ENCODE measurements around the gene RGS2. TPM values are rescaled to one million over a fixed set of nuclear protein-coding genes. Genes with fewer than 3 reads are reported as not detected.

The RGS2 gene
- total RNA-seq, 1 experiment from 2014 or later, result 0.50 TPM

DNA sequence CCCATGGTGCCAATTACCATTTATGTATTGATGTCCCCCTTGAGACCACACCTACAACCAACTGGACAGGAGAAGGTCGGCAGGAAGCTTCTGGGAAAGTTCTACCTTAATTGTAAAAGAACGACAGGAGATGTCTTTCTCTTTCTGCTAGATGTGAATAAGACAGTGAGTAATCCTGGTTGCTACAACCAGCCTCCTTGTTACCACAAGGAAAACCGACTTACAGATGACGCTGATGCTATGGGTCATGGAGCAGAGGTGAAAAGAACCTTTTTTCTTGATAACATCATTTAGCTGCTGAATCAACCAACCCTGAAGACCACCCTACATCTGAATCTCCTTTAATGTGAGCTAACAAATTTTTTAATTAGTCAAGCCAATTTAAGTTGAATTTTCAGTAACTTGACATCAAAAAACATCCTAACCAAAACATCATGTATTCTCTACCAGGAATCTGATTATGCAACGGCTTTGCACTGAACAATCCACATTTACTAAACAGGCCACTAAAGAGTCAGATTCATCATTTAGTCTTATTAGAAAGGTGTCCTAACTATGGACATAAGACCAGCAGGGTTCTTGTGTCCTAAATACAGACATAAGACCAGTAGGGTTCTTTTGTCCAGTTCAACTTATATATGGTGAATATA is 23.0 kb downstream of the RGS2 start:
- H3K27me3 ChIP-seq (ENCODE audit: insufficient read depth, low read depth), result no peaks in the 10 kb centered on the region
- no peak overlapping the region for H3K27ac ChIP-seq
- CTCF ChIA-PET, result no interaction called here
- intact Hi-C loops (cut with micrococcal nuclease; ENCODE audit: unreplicated experiment), result no loop called here
- no peak for DNase-seq
- no peaks in the 10 kb centered on the region for H3K9me2 ChIP-seq (ENCODE audit: insufficient read depth)
- POLR2A ChIA-PET (ENCODE audit: unreplicated experiment), result no interaction called here
- no peaks in the 10 kb centered on the region for H3F3A ChIP-seq (ENCODE audit: insufficient read depth, low read depth)
- H3K9me3 ChIP-seq (ENCODE audit: insufficient read depth, low read depth), result no peaks in the 10 kb centered on the region; the same call in 1 of the 2 replicates
- TF ChIP-seq EZH2 (IDR thresholded peaks at IDR 0.05; ENCODE audit: low read depth), result no peak
- TF ChIP-seq CTCF (conservative IDR thresholded peaks at IDR 0.05), result no peak
- H2AFZ ChIP-seq, result no peak overlapping the region
- no peaks in the 10 kb centered on the region for H3K79me2 ChIP-seq (ENCODE audit: low read depth)
- BruUV-seq (replicated peaks), result no TSS peak
- H3K36me3 ChIP-seq (ENCODE audit: low read depth), result no peaks in the 10 kb centered on the region
- H3K4me2 ChIP-seq, result no peak overlapping the region
- no peaks in the 10 kb centered on the region for H4K20me1 ChIP-seq (ENCODE audit: insufficient read depth)
- H3K4me1 ChIP-seq (replicated peaks; ENCODE audit: insufficient read depth), result no peaks in the 10 kb centered on the region; the same call in 1 of the 2 replicates
- H3K4me3 ChIP-seq, result no peak overlapping the region

GRCh38 chr1:192832492-192832891 is 23.7 kb downstream of the RGS2 start:
- no peak overlapping the region for H3K4me2 ChIP-seq
- no peak overlapping the region for H3K4me3 ChIP-seq
- H3K9me3 ChIP-seq (ENCODE audit: insufficient read depth, low read depth), result no peaks in the 10 kb centered on the region; the same call in 1 of the 2 replicates
- no peaks in the 10 kb centered on the region for H3K27me3 ChIP-seq (ENCODE audit: insufficient read depth, low read depth)
- CTCF ChIA-PET, result no interaction called here
- intact Hi-C loops (cut with micrococcal nuclease; ENCODE audit: unreplicated experiment), result no loop called here
- no peaks in the 10 kb centered on the region for H3K9me2 ChIP-seq (ENCODE audit: insufficient read depth)
- no peak overlapping the region for H2AFZ ChIP-seq
- H3F3A ChIP-seq (ENCODE audit: insufficient read depth, low read depth), result no peaks in the 10 kb centered on the region
- DNase-seq, result no peak
- no peaks in the 10 kb centered on the region for H3K36me3 ChIP-seq (ENCODE audit: low read depth)
- BruUV-seq (replicated peaks), result no TSS peak
- no peaks in the 10 kb centered on the region for H3K79me2 ChIP-seq (ENCODE audit: low read depth)
- POLR2A ChIA-PET (ENCODE audit: unreplicated experiment), result no interaction called here
- no peak overlapping the region for H3K27ac ChIP-seq
- H3K4me1 ChIP-seq (replicated peaks; ENCODE audit: insufficient read depth), result no peaks in the 10 kb centered on the region
- no peak for TF ChIP-seq CTCF (conservative IDR thresholded peaks at IDR 0.05)
- TF ChIP-seq EZH2 (IDR thresholded peaks at IDR 0.05; ENCODE audit: low read depth), result no peak
- no peaks in the 10 kb centered on the region for H4K20me1 ChIP-seq (ENCODE audit: insufficient read depth)

GRCh38 chr1:192835116-192835515 is 26.3 kb downstream of the RGS2 start:
- H3K9me3 ChIP-seq (ENCODE audit: insufficient read depth, low read depth), result no peaks in the 10 kb centered on the region
- H3K4me2 ChIP-seq, result no peak overlapping the region
- no peaks in the 10 kb centered on the region for H3K36me3 ChIP-seq (ENCODE audit: low read depth)
- no peaks in the 10 kb centered on the region for H3K79me2 ChIP-seq (ENCODE audit: low read depth)
- H3K4me3 ChIP-seq, result no peak overlapping the region
- H3K27ac ChIP-seq, result no peak overlapping the region
- intact Hi-C loops (cut with micrococcal nuclease; ENCODE audit: unreplicated experiment), result no loop called here
- no peak for TF ChIP-seq EZH2 (IDR thresholded peaks at IDR 0.05; ENCODE audit: low read depth)
- no peak for TF ChIP-seq CTCF (conservative IDR thresholded peaks at IDR 0.05)
- no peaks in the 10 kb centered on the region for H3F3A ChIP-seq (ENCODE audit: insufficient read depth, low read depth)
- no peaks in the 10 kb centered on the region for H3K27me3 ChIP-seq (ENCODE audit: insufficient read depth, low read depth)
- no peaks in the 10 kb centered on the region for H3K4me1 ChIP-seq (replicated peaks; ENCODE audit: insufficient read depth)
- BruUV-seq (replicated peaks), result no TSS peak
- ChIA-PET POLR2A (ENCODE audit: unreplicated experiment) (no interaction called here), CTCF (no interaction called here)
- H2AFZ ChIP-seq, result no peak overlapping the region
- DNase-seq, result no peak
- no peaks in the 10 kb centered on the region for H3K9me2 ChIP-seq (ENCODE audit: insufficient read depth)
- no peaks in the 10 kb centered on the region for H4K20me1 ChIP-seq (ENCODE audit: insufficient read depth)
